Thyroid gland (tissue), 4 donors: Measurements from ENCODE around the gene ALDH4A1. TPM values are rescaled to one million over a fixed set of nuclear protein-coding genes. Genes with fewer than 3 reads are reported as not detected.
A peak's percentile ranks its signal among the peaks of the same experiment; 100 is the strongest.

ENCODE experiments used
- DNase-seq, 2 donors: peaks; one replicate each; pipeline ENCODE4 v3.0.0-alpha.2; 2019
- H3K27ac ChIP-seq, 3 donors: fragments of 200-600 bp; sonication (generic); 1 replicate in 2 of 3; 2 replicates in 1 of 3; pipeline ENCODE4 v1.5.1; 2016 to 2019; ENCODE audit warnings: mild to moderate bottlenecking in 1 of 3, moderate library complexity in 1 of 3
- H3K27me3 ChIP-seq: fragments of 200-600 bp; sonication (generic); one replicate; pipeline ENCODE4 v1.5.1; 2019
- H3K36me3 ChIP-seq, 2 donors: fragments of 200-600 bp; sonication (generic); one replicate each; pipeline ENCODE4 v1.5.1; 2016 to 2019
- H3K4me1 ChIP-seq, 2 donors: fragments of 200-600 bp; sonication (generic); one replicate each; pipeline ENCODE4 v1.5.1; 2017 to 2019
- H3K4me3 ChIP-seq, 3 donors: fragments of 200-600 bp; sonication (generic); replicated peaks in 1 of 3; 1 replicate in 2 of 3; 2 replicates in 1 of 3; pipeline ENCODE4 v1.5.1; 2016; ENCODE audit warnings: mild to moderate bottlenecking in 1 of 3
- H3K9me3 ChIP-seq: fragments of 200-600 bp; sonication (generic); one replicate; pipeline ENCODE4 v1.5.1; 2017
- CTCF ChIP-seq, 6 experiments: fragments of 200-600 bp in 3 of 6; fragments of 450-650 bp in 3 of 6; sonication (generic) in 3 of 6; IDR thresholded peaks; one replicate each; pipeline ENCODE4 v1.5.1; 2016 to 2019; ENCODE audit warnings: antibody characterized with exemption in 6 of 6, mild to moderate bottlenecking in 2 of 6, inconsistent platforms in 1 of 6, moderate library complexity in 1 of 6
- POLR2A ChIP-seq, 2 donors: fragments of 450-650 bp; IDR thresholded peaks; one replicate each; pipeline ENCODE4 v1.6.1; 2017; ENCODE audit warnings: antibody characterized with exemption in 2 of 2, mild to moderate bottlenecking in 2 of 2, moderate library complexity in 1 of 2
- WGBS, 2 donors: methylation state at CpG; one replicate each; pipeline ENCODE4 v1.1.5; 2017; 5-methylcytosine and 5-hydroxymethylcytosine counted together
- intact Hi-C: fragments of 100-400 bp; cut with DNase I; formaldehyde crosslinking; loops from one replicate; pipeline ENCODE4 v1.15.1; 2023
- total RNA-seq, 4 donors: library from RNA; depleted of rRNA; stranded (reverse); fragments of >200 nt; gene quantifications; one replicate each; pipeline ENCODE4 v1.2.3, GENCODE V29; 2016

The ALDH4A1 gene
- total RNA-seq, 4 donors from 2014 or later: 5.4 to 29.9 (median 18.6) TPM

- H3K9me3 ChIP-seq: no peaks in the 10 kb centered on the region
- H3K4me1 ChIP-seq: peaks cover 78 to 94% of the 10 kb centered on the region in 2 donors
- H3K27me3 ChIP-seq: no peaks in the 10 kb centered on the region
- H3K36me3 ChIP-seq: no peaks in the 10 kb centered on the region
- peak overlapping the region in 1 of 3 donors; percentile 12 for H3K4me3 ChIP-seq
- intact Hi-C loops: loop anchor here (5.0 kb wide), 1 partner anchor 33 kb away; no protein-coding TSS in a partner anchor
- DNase-seq: no peak
- WGBS, 2 donors: 32 to 60% methylated on average over 22 of the region's 22 CpGs
- H3K27ac ChIP-seq: peak overlapping the region; percentile 41 to 89 (median 77)
- TF ChIP-seq CTCF (IDR thresholded peaks at IDR 0.05): no peak
- TF ChIP-seq POLR2A (IDR thresholded peaks at IDR 0.05): no peak
Observed at GRCh38 chr1:18949686-18950400, 47.5 kb upstream of the ALDH4A1 start.

DNA sequence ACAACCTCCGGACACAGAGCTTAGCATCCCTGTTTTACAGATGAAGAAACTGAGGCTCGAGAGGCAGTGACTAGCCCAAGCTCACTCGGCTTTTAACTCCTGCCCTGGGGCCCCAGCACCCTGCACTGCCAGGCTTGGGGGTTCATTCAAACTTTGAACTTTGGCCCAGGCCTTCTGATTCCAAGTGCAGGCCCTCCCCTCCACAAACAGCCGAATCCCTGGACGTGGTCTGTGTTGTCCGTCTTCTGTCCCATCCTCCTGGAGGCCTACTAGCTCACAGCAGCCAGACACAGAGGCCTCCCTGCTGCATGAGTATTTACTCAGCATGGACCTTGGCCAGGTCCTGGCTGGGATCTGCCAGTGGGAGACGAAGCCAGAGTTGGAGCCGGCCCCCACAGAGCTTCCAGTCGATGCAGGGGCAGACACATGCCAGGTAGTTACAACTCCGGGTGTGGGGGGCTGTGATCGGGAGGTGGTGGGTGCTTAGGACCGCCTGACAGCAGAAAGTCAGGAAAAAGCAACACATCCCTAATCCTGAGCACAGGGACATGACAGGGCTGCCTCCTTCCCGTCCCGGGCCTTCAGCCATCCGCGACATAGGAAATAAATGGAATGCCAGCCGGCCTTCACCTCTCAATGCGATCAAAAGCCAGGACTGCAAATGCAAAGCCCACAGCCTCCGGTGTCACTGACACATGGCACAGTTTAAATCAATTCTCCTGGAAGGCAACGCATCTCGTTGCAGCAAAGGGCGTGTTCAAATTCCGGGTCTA, 46.7 kb upstream of the ALDH4A1 start:
- no peaks in the 10 kb centered on the region for H3K9me3 ChIP-seq
- TF ChIP-seq POLR2A (IDR thresholded peaks at IDR 0.05): no peak
- TF ChIP-seq CTCF (IDR thresholded peaks at IDR 0.05): no peak
- intact Hi-C loops: no loop called here
- peak overlapping the region; percentile 41 to 89 (median 77) for H3K27ac ChIP-seq
- WGBS, 2 donors: 61 to 62% methylated on average over 19 to 21 of the region's 23 CpGs
- no peaks in the 10 kb centered on the region for H3K36me3 ChIP-seq
- peak in 1 of 2 donors; percentile 40 for DNase-seq
- no peak overlapping the region for H3K4me3 ChIP-seq
- peaks cover 76 to 94% of the 10 kb centered on the region in 2 donors for H3K4me1 ChIP-seq
- no peaks in the 10 kb centered on the region for H3K27me3 ChIP-seq

- WGBS, 2 donors: 66 to 68% methylated on average over 14 to 15 of the region's 15 CpGs
- Histone ChIP-seq H3K36me3 (no peaks in the 10 kb centered on the region), H3K27me3 (no peaks in the 10 kb centered on the region), H3K4me1 (peaks cover 68 to 87% of the 10 kb centered on the region in 2 donors), H3K9me3 (no peaks in the 10 kb centered on the region), H3K27ac (peak overlapping the region in 2 of 3 donors; percentile 77 to 89), H3K4me3 (no peak overlapping the region)
- no peak for DNase-seq
- TF ChIP-seq CTCF (IDR thresholded peaks at IDR 0.05) (no peak), POLR2A (IDR thresholded peaks at IDR 0.05) (no peak)
- intact Hi-C loops: no loop called here
Observed at GRCh38 chr1:18948048-18948912, 45.9 kb upstream of the ALDH4A1 start.

DNA sequence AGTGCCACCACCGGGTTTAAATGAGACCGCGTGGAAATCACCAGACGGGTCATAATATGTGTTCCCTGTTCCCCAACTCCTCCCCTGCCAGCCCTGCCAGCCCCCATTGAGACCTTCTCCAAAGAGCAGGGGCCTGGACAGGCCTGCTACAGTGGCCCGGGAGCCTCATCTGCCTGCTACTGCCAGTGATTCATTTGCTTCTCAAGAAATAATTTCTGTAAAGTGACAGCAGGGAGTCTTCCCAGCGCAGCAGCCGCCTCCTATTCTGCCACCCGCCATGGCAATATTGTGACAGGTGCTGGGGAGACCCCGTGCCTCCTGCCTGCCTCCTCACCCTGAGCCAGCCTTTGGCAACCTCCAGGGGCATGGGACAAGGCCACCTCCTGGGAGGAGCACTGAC, 45.2 kb upstream of the ALDH4A1 start:
- Histone ChIP-seq H3K9me3 (no peaks in the 10 kb centered on the region), H3K4me3 (no peak overlapping the region), H3K27ac (peak overlapping the region in 2 of 3 donors; percentile 66 to 81), H3K36me3 (no peaks in the 10 kb centered on the region), H3K4me1 (peaks cover 68 to 83% of the 10 kb centered on the region in 2 donors), H3K27me3 (no peaks in the 10 kb centered on the region)
- intact Hi-C loops: no loop called here
- 81 to 89% methylated on average over 6 to 9 of the region's 9 CpGs for WGBS, 2 donors
- no peak for DNase-seq
- TF ChIP-seq CTCF (IDR thresholded peaks at IDR 0.05): no peak
- no peak for TF ChIP-seq POLR2A (IDR thresholded peaks at IDR 0.05)
